ENCODE results near the gene LSAMP.

The LSAMP gene

DNA sequence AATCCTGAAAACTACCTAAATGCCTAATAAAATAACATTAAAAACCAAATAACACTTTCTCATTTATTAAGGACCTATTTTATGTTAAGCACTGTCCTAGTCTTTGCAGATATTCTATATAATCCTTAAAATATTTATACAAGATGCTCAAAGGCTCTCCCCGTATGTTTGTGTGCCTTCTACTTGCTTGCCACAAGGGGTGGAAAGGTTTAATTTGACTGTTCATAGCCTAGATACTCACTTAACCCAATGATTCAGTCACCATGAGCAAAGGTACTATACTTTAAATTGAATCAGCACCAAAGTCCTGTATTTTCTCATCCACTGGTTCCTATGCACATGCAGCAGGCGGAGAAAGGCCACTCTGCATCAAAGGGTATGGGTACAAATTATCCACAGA is 32.0 kb downstream of the LSAMP start:
- H3K9me3 Mint-ChIP-seq = no peaks in the 10 kb centered on the region
- H3K36me3 Mint-ChIP-seq (ENCODE audit: low read depth) = peaks cover 7% of the 10 kb centered on the region
- peaks cover 39% of the 10 kb centered on the region for H3K4me1 Mint-ChIP-seq
- no peak overlapping the region for H3K27ac Mint-ChIP-seq
- H3K27me3 Mint-ChIP-seq (ENCODE audit: low read depth, poor library complexity) = peaks cover 3% of the 10 kb centered on the region
- no peak overlapping the region for H3K4me3 Mint-ChIP-seq
- no peak for DNase-seq
- TF ChIP-seq CTCF (IDR thresholded peaks at IDR 0.05) = peak; percentile 12

DNA sequence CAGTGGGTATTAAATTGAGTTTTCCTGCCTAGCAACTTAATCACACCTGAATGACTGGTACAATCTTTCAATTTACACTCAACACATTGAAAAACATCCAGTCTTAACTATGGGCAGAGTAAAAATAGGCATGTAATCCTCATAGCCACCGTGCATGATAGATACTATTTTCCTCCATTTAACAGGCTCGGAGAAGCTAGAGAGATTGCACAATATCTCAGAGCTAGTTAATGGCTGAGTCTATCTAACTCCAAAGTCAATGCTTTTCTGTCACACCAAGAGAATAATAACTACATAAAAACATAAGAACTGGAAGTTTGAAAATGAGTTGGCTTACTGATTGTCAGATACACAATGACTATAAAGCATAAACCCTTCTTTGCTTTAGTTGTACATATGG is 36.8 kb downstream of the LSAMP start:
- H3K27ac Mint-ChIP-seq = no peak overlapping the region
- H3K27me3 Mint-ChIP-seq (ENCODE audit: low read depth, poor library complexity) = no peaks in the 10 kb centered on the region
- DNase-seq = no peak
- no peaks in the 10 kb centered on the region for H3K36me3 Mint-ChIP-seq (ENCODE audit: low read depth)
- no peak for TF ChIP-seq CTCF (IDR thresholded peaks at IDR 0.05)
- no peaks in the 10 kb centered on the region for H3K9me3 Mint-ChIP-seq
- H3K4me1 Mint-ChIP-seq = peaks cover 3% of the 10 kb centered on the region
- H3K4me3 Mint-ChIP-seq = no peak overlapping the region

GRCh38 chr3:116405231-116405630 is 40.1 kb downstream of the LSAMP start:
- TF ChIP-seq CTCF (IDR thresholded peaks at IDR 0.05) = no peak
- no peaks in the 10 kb centered on the region for H3K4me1 Mint-ChIP-seq
- no peak overlapping the region for H3K4me3 Mint-ChIP-seq
- H3K27ac Mint-ChIP-seq = no peak overlapping the region
- H3K36me3 Mint-ChIP-seq (ENCODE audit: low read depth) = no peaks in the 10 kb centered on the region
- no peaks in the 10 kb centered on the region for H3K9me3 Mint-ChIP-seq
- no peaks in the 10 kb centered on the region for H3K27me3 Mint-ChIP-seq (ENCODE audit: low read depth, poor library complexity)
- no peak for DNase-seq

DNA sequence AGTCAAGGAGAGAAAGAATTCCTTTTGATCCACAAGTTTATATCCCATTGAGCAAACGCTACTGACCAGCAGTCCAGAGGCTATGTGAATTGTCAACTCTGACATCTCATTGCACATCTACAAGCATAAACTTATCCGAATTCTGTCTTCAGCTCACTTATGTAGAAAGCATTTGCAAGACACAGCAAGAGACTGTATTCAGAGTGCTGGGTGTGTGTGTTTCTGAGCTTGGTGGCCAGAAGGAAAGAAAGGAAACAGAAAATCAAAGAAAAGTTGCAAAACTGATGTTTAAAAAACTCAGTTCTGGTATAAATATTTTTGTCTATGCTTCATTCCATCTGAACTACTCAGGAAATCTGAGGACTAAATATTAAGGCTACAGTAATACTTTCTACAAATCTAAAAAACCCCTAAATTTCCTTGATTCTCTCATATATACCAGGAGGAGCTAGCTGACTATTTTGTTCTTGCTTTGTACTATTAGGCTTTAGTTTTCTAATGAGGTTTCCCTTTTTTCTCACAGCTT is 45.5 kb downstream of the LSAMP start:
- no peak for DNase-seq
- H3K27me3 Mint-ChIP-seq (ENCODE audit: low read depth, poor library complexity) = no peaks in the 10 kb centered on the region
- no peak for TF ChIP-seq CTCF (IDR thresholded peaks at IDR 0.05)
- H3K4me3 Mint-ChIP-seq = no peak overlapping the region
- no peak overlapping the region for H3K27ac Mint-ChIP-seq
- H3K9me3 Mint-ChIP-seq = no peaks in the 10 kb centered on the region
- no peaks in the 10 kb centered on the region for H3K36me3 Mint-ChIP-seq (ENCODE audit: low read depth)
- H3K4me1 Mint-ChIP-seq = peaks cover 4% of the 10 kb centered on the region

GRCh38 chr3:116394365-116394764 is 50.9 kb downstream of the LSAMP start:
- Mint-ChIP-seq H3K9me3 (no peaks in the 10 kb centered on the region), H3K4me1 (peaks cover 13% of the 10 kb centered on the region), H3K27ac (no peak overlapping the region), H3K36me3 (ENCODE audit: low read depth) (no peaks in the 10 kb centered on the region), H3K27me3 (ENCODE audit: low read depth, poor library complexity) (no peaks in the 10 kb centered on the region), H3K4me3 (no peak overlapping the region)
- no peak for DNase-seq
- no peak for TF ChIP-seq CTCF (IDR thresholded peaks at IDR 0.05)

DNA sequence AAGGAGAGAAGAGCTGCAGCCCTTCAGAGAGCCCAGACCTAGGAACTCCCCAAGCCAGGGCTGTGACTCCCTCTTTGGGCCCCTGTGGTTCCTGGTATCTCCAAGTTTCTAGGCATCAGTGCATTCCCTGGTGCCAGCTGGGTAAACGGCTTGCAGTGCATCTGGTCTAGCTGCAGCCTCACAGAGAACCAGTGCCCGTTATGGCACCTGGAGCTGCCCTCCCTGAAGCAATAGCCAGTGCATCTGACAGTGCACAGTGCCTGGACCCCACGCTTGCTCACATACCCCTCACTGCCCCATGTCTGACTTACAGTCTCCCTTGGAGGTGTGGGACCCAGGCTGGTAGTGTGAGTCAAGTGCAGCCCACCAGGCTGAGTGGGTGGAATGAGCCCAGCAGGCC is 52.1 kb downstream of the LSAMP start:
- H3K36me3 Mint-ChIP-seq (ENCODE audit: low read depth) = no peaks in the 10 kb centered on the region
- TF ChIP-seq CTCF (IDR thresholded peaks at IDR 0.05) = no peak
- H3K27me3 Mint-ChIP-seq (ENCODE audit: low read depth, poor library complexity) = no peaks in the 10 kb centered on the region
- no peak for DNase-seq
- H3K27ac Mint-ChIP-seq = no peak overlapping the region
- H3K4me1 Mint-ChIP-seq = peaks cover 23% of the 10 kb centered on the region
- no peaks in the 10 kb centered on the region for H3K9me3 Mint-ChIP-seq
- no peak overlapping the region for H3K4me3 Mint-ChIP-seq
